HG03135 (cell line): Measurements from ENCODE around the gene IKZF4.
"Not testable (repeated sequence)": the region's sequence is repeated elsewhere in the genome, so short reads cannot be mapped to it uniquely, and the experiment has no call there.

Experiments
- ATAC-seq: cut with Tn5 transposase; IDR thresholded peaks from one replicate; pipeline ENCODE4 v1.9.1; 2021; ENCODE audit warnings: mild to moderate bottlenecking, moderate library complexity; ENCODE audit not compliant: unreplicated experiment

Gene IKZF4

GRCh38 chr12:55997535-55997859, 23.3 kb upstream of the IKZF4 start:
- peak; percentile 8 for ATAC-seq

GRCh38 chr12:55999522-55999921, 21.3 kb upstream of the IKZF4 start:
- not testable (repeated sequence) for ATAC-seq

DNA sequence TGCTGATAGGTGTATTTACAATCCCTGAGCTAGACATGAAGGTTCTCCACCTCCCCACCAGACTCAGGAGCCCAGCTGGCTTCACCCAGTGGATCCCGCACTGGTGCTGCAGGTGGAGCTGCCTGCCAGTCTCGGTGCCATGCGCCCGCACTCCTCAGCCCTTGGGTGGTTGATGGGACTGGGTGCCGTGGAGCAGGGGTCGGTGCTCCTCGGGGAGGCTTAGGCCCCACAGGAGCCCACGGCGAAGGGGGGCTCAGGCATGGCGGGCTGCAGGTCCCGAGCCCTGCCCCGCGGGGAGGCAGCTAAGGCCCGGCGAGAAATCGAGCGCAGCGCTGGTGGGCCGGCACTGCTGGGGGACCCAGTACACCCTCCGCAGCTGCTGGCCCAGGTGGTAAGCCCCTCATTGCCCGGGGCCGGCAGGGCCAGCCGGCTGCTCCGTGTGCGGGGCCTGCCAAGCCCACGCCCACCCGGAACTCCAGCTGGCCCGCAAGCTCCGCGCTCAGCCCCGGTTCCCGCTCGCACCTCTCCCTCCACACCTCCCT, 20.8 kb upstream of the IKZF4 start:
- not testable (repeated sequence) for ATAC-seq

- ATAC-seq: no peak
These were observed 19.2 kb upstream of the IKZF4 start for GRCh38 chr12:56001487-56002100.

GRCh38 chr12:56003376-56003775, 17.5 kb upstream of the IKZF4 start:
- not testable (repeated sequence) for ATAC-seq

- no peak for ATAC-seq
These were observed 16.6 kb upstream of the IKZF4 start for GRCh38 chr12:56004211-56004610.

GRCh38 chr12:56007564-56008559, 13.0 kb upstream of the IKZF4 start:
- peak; percentile 47 for ATAC-seq

DNA sequence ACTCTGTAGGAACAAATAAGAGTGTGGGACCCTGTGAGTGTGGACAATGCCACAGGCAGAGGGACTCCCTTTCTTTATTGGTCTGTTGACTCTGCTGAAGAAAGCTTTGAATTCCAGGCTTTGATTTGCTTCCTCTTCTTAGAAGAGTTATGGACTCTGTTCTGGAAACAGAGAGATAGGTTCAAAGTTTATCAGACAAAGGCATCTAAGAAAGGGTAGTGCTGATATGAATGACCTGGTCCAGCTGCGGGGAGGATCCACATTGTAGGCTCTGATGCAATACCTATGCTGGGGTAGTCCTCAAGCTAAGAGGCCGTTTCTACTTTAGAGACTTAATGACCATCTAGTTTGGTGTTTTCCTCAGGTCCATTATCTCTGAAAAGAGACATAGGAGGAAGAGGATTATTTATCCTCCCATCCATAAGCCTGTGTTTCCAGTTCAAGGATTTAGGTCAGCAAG, 10.7 kb upstream of the IKZF4 start:
- no peak for ATAC-seq

DNA sequence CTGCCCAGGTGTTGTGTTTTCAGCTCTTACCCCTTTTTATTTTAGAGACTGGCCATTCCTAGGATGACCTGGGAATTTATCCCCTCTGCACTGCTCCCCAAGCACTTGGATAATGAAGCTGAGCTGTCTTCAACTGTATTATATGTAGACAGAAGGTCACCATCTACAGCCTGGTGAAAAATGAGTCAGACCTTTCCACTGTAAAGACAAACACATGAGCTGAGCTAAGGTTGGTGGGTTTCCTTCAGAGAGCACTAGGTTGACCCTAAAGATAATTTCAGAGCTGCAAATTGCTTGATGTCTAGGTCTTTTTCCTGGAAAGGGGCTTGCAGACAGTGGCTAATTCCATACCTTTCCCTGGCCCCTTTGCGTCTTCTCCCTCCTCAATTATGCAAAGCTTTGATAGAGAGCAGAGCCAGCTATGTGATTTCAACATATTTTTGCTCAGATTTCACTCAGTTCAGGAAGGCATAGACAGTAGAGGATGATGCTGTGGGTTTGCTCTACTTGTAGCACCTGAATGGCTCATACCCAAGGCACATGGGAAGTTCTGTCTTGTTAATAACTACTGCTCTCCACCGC, 9.2 kb upstream of the IKZF4 start:
- no peak for ATAC-seq

DNA sequence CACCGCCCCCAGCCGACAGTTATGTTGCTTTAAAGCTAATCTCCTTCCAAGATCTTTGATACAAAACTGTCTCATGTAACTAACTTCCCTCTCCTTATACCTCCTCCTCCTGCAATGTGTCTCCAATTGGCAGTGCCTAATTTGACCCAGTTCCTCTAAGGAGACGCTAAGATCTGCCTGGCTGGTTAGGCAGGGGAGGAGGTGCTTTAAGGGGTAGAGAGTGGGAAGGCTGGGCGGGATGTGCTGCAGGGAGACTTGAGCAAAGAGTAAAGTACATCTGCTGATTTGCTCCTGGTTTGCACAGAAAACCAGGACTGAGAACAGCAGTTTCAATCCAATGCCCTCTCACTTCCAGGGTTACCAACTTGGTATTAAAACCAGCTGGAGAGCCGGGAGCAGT, 7.4 kb upstream of the IKZF4 start:
- no peak for ATAC-seq

- ATAC-seq: no peak
These were observed 6.6 kb upstream of the IKZF4 start for GRCh38 chr12:56014205-56014604.

DNA sequence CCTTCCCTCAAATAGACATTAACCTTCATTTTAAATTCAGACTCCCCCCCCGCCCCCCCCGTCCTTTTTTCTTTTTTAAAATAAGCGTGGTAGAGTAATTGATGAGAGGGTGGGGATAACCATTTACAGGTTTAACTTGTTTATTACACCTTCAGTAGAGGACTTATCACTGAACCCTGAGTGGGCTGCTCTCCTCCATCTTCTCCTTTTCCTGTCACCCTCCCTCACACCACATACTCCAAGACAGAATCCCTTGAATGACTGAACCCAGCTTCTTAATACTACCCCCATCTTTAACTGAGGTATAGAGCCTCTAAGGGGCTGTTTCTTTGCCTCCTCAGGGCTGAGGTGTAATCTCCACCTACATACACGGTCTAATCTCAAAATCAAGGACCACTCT, 3.7 kb upstream of the IKZF4 start:
- no peak for ATAC-seq

DNA sequence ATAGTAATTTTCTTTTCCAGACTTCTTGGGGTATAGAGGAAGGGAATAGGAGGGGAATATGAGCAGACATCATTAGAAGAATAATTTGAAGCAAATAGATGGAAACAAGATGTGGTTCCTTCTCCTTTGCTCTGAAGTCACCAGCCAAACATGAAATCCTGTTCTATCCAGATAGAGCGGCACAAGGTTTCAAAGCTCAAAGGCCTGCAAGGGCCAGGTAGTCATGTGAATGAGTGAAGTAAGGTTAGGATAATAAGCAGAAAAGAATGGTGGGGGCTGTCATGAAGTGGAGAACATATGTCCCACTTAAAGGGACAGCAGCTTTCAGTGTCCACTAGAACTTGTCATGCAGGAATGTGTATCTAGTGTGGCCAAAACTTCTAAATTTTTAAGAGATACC, 2.5 kb upstream of the IKZF4 start:
- ATAC-seq: no peak

DNA sequence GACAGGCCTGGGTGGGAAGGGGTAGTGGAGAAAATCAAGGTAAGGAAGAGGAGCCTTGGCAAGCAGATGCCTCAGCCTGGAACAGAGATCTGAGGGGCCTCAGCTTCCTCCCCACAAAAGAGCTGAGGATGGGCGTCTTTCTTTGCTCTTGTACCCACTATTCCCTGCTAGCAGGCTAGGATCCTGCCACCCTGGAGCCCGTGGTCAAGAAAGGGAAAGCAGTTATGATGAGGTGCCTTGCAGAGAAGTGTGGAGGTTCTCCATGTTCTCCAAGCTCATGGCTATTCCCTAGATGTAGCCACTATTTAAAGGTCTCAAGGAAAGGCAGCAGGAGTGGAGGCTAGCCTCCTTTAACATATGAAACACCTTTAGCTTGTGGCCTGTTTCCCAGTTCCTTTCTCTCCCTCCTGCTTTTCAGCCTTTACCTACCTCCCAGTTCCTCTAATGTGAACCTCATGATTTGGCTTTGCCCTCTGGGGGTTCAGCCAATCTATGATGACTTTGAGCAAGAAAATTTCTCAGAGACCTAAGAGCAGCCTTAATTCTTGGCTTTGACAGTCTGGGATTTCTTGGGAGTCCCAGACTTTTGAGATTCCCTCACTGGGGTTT, 1.1 kb downstream of the IKZF4 start:
- ATAC-seq: no peak

- ATAC-seq: no peak
These were observed 7.8 kb downstream of the IKZF4 start for GRCh38 chr12:56028511-56029165.

GRCh38 chr12:56029166-56029519, 8.3 kb downstream of the IKZF4 start:
- ATAC-seq: no peak

- peak; percentile 66 for ATAC-seq
These were observed 8.9 kb downstream of the IKZF4 start for GRCh38 chr12:56029666-56030293.

- ATAC-seq: no peak
These were observed 11.1 kb downstream of the IKZF4 start for GRCh38 chr12:56031987-56032386.

DNA sequence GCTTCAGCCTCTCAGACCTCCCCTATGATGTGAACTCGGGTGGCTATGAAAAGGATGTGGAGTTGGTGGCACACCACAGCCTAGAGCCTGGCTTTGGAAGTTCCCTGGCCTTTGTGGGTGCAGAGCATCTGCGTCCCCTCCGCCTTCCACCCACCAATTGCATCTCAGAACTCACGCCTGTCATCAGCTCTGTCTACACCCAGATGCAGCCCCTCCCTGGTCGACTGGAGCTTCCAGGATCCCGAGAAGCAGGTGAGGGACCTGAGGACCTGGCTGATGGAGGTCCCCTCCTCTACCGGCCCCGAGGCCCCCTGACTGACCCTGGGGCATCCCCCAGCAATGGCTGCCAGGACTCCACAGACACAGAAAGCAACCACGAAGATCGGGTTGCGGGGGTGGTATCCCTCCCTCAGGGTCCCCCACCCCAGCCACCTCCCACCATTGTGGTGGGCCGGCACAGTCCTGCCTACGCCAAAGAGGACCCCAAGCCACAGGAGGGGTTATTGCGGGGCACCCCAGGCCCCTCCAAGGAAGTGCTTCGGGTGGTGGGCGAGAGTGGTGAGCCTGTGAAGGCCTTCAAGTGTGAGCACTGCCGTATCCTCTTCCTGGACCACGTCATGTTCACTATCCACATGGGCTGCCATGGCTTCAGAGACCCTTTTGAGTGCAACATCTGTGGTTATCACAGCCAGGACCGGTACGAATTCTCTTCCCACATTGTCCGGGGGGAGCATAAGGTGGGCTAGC, 13.9 kb downstream of the IKZF4 start:
- ATAC-seq: no peak

DNA sequence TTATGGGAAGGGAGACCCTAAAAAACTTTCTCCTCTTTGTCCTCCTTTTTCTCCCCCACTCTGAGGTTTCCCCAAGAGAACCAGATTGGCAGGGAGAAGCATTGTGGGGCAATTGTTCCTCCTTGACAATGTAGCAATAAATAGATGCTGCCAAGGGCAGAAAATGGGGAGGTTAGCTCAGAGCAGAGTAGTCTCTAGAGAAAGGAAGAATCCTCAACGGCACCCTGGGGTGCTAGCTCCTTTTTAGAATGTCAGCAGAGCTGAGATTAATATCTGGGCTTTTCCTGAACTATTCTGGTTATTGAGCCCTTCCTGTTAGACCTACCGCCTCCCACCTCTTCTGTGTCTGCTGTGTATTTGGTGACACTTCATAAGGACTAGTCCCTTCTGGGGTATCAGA, 16.3 kb downstream of the IKZF4 start:
- ATAC-seq: no peak
